Measurements from ENCODE around the gene CLPTM1.

DNA sequence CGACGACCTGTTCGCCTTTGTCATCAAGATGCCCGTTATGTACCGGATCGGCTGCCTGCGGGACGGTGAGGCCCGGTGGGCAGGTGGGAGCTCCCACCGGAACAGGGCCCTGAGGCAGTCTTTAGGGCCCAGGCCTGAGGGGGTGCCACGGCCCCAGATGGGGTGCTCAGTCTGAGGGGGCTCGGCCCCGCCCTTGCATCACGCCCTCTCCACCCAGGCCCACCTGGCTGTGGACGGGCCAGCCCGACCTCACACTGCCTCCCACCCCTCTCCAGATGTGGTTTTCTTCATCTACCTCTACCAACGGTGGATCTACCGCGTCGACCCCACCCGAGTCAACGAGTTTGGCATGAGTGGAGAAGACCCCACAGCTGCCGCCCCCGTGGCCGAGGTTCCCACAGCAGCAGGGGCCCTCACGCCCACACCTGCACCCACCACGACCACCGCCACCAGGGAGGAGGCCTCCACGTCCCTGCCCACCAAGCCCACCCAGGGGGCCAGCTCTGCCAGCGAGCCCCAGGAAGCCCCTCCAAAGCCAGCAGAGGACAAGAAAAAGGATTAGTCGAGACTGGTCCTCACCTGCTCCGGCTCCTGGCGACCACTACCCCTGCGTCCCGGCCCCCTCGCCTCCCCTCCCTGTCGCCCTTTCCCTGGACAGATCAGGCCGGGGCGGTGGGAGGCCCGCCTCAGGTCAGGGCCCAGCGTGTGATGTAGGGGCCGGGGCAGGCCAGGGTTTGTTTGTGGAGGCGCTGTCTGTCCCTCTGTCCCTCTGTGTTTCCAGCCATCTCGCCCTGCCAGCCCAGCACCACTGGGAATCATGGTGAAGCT is 37.4 kb downstream of the CLPTM1 start:
- TF ChIP-seq EZH2 (IDR thresholded peaks at IDR 0.05; ENCODE audit: borderline replicate concordance, low read length): no peak
- TF ChIP-seq, protein P1, sequence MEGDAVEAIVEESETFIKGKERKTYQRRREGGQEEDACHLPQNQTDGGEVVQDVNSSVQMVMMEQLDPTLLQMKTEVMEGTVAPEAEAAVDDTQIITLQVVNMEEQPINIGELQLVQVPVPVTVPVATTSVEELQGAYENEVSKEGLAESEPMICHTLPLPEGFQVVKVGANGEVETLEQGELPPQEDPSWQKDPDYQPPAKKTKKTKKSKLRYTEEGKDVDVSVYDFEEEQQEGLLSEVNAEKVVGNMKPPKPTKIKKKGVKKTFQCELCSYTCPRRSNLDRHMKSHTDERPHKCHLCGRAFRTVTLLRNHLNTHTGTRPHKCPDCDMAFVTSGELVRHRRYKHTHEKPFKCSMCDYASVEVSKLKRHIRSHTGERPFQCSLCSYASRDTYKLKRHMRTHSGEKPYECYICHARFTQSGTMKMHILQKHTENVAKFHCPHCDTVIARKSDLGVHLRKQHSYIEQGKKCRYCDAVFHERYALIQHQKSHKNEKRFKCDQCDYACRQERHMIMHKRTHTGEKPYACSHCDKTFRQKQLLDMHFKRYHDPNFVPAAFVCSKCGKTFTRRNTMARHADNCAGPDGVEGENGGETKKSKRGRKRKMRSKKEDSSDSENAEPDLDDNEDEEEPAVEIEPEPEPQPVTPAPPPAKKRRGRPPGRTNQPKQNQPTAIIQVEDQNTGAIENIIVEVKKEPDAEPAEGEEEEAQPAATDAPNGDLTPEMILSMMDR (IDR thresholded peaks at IDR 0.05; ENCODE audit: low read length): no peak

Measured in OCI-LY1 (cell line).